ENCODE results near the gene DPPA5.
"Not testable (repeated sequence)": the region's sequence is repeated elsewhere in the genome, so short reads cannot be mapped to it uniquely, and the experiment has no call there.

DPPA5 gene

GRCh38 chr6:73353636-73354593, at the start of gene DPPA5:
DPPA5 (minus strand) TSS chr6:73354276; CDS start chr6:73354225, 51 bp downstream.
- Mint-ChIP-seq H3K4me3 (no peak within 1 kb of the TSS), H3K9me3 (no peaks in the 10 kb centered on the region), H3K36me3 (ENCODE audit: low read depth) (no peaks in the 10 kb centered on the region), H3K27me3 (peaks cover 15% of the 10 kb centered on the region), H3K27ac (no peak within 1 kb of the TSS), H3K4me1 (ENCODE audit: low read depth) (no peaks in the 10 kb centered on the region)

- no peaks in the 10 kb centered on the region for H3K9me3 Mint-ChIP-seq
- H3K4me3 Mint-ChIP-seq = no peak overlapping the region
Measured at GRCh38 chr6:73400656-73401055, 46.6 kb upstream of the DPPA5 start.

GRCh38 chr6:73395875-73396274, 41.8 kb upstream of the DPPA5 start:
- no peak overlapping the region for H3K4me3 Mint-ChIP-seq
- H3K36me3 Mint-ChIP-seq (ENCODE audit: low read depth) = no peaks in the 10 kb centered on the region
- no peaks in the 10 kb centered on the region for H3K9me3 Mint-ChIP-seq
- peaks cover 12% of the 10 kb centered on the region for H3K4me1 Mint-ChIP-seq (ENCODE audit: low read depth)
- no peak overlapping the region for H3K27ac Mint-ChIP-seq
- no peaks in the 10 kb centered on the region for H3K27me3 Mint-ChIP-seq

More at GRCh38 chr6:73400656-73401055, 46.6 kb upstream of the DPPA5 start:
- H3K27me3 Mint-ChIP-seq = no peaks in the 10 kb centered on the region
- H3K36me3 Mint-ChIP-seq (ENCODE audit: low read depth) = no peaks in the 10 kb centered on the region
- H3K27ac Mint-ChIP-seq = no peak overlapping the region
- no peaks in the 10 kb centered on the region for H3K4me1 Mint-ChIP-seq (ENCODE audit: low read depth)

- no peaks in the 10 kb centered on the region for H3K9me3 Mint-ChIP-seq
- H3K27me3 Mint-ChIP-seq = no peaks in the 10 kb centered on the region
- H3K4me1 Mint-ChIP-seq (ENCODE audit: low read depth) = peaks cover 12% of the 10 kb centered on the region
- no peaks in the 10 kb centered on the region for H3K36me3 Mint-ChIP-seq (ENCODE audit: low read depth)
- H3K4me3 Mint-ChIP-seq = peak within 1 kb of the TSS; percentile 67
- no peak within 1 kb of the TSS for H3K27ac Mint-ChIP-seq
Measured at GRCh38 chr6:73394577-73395354, 40.7 kb upstream of the DPPA5 start, which contains the start of gene DDX43. DDX43 (plus strand) TSS chr6:73394828; CDS start chr6:73394906, 78 bp downstream.

- H3K36me3 Mint-ChIP-seq (ENCODE audit: low read depth) = no peaks in the 10 kb centered on the region
- no peak overlapping the region for H3K4me3 Mint-ChIP-seq
- H3K9me3 Mint-ChIP-seq = no peaks in the 10 kb centered on the region
- H3K4me1 Mint-ChIP-seq (ENCODE audit: low read depth) = peaks cover 22% of the 10 kb centered on the region
- H3K27me3 Mint-ChIP-seq = no peaks in the 10 kb centered on the region
- no peak overlapping the region for H3K27ac Mint-ChIP-seq
Measured at GRCh38 chr6:73393278-73393677, 39.2 kb upstream of the DPPA5 start.

- not testable (repeated sequence) for H3K27ac Mint-ChIP-seq; H3K4me3 Mint-ChIP-seq; H3K27me3 Mint-ChIP-seq; H3K36me3 Mint-ChIP-seq (ENCODE audit: low read depth); H3K9me3 Mint-ChIP-seq
- H3K4me1 Mint-ChIP-seq (ENCODE audit: low read depth) = peaks cover 22% of the 10 kb centered on the region
Measured at GRCh38 chr6:73392188-73392587, 38.1 kb upstream of the DPPA5 start.

GRCh38 chr6:73391675-73392074, 37.6 kb upstream of the DPPA5 start:
- Mint-ChIP-seq H3K27ac (no peak overlapping the region), H3K36me3 (ENCODE audit: low read depth) (no peaks in the 10 kb centered on the region), H3K9me3 (no peaks in the 10 kb centered on the region), H3K4me3 (no peak overlapping the region), H3K4me1 (ENCODE audit: low read depth) (peaks cover 22% of the 10 kb centered on the region), H3K27me3 (peaks cover 4% of the 10 kb centered on the region)

- Mint-ChIP-seq H3K4me1 (ENCODE audit: low read depth) (peaks cover 22% of the 10 kb centered on the region), H3K27ac (no peak overlapping the region), H3K4me3 (no peak overlapping the region), H3K36me3 (ENCODE audit: low read depth) (no peaks in the 10 kb centered on the region), H3K9me3 (no peaks in the 10 kb centered on the region), H3K27me3 (peaks cover 4% of the 10 kb centered on the region)
Measured at GRCh38 chr6:73389854-73390253, 35.8 kb upstream of the DPPA5 start.

GRCh38 chr6:73388800-73389512, 34.9 kb upstream of the DPPA5 start:
- peak overlapping the region; percentile 81 for H3K4me3 Mint-ChIP-seq
- peak overlapping the region; percentile 36 for H3K27ac Mint-ChIP-seq
- H3K4me1 Mint-ChIP-seq (ENCODE audit: low read depth) = peaks cover 22% of the 10 kb centered on the region
- peaks cover 4% of the 10 kb centered on the region for H3K27me3 Mint-ChIP-seq
- H3K36me3 Mint-ChIP-seq (ENCODE audit: low read depth) = no peaks in the 10 kb centered on the region
- no peaks in the 10 kb centered on the region for H3K9me3 Mint-ChIP-seq

- peaks cover 4% of the 10 kb centered on the region for H3K27me3 Mint-ChIP-seq
- H3K27ac Mint-ChIP-seq = peak overlapping the region; percentile 21
- peaks cover 22% of the 10 kb centered on the region for H3K4me1 Mint-ChIP-seq (ENCODE audit: low read depth)
- H3K9me3 Mint-ChIP-seq = no peaks in the 10 kb centered on the region
- H3K4me3 Mint-ChIP-seq = peak overlapping the region; percentile 81
- H3K36me3 Mint-ChIP-seq (ENCODE audit: low read depth) = no peaks in the 10 kb centered on the region
Measured at GRCh38 chr6:73388433-73388799, 34.3 kb upstream of the DPPA5 start.

- no peaks in the 10 kb centered on the region for H3K9me3 Mint-ChIP-seq
- no peaks in the 10 kb centered on the region for H3K27me3 Mint-ChIP-seq
- no peaks in the 10 kb centered on the region for H3K4me1 Mint-ChIP-seq (ENCODE audit: low read depth)
- H3K4me3 Mint-ChIP-seq = no peak overlapping the region
- no peaks in the 10 kb centered on the region for H3K36me3 Mint-ChIP-seq (ENCODE audit: low read depth)
- no peak overlapping the region for H3K27ac Mint-ChIP-seq
Measured at GRCh38 chr6:73382462-73383113, 28.5 kb upstream of the DPPA5 start.

- H3K27ac Mint-ChIP-seq; H3K36me3 Mint-ChIP-seq (ENCODE audit: low read depth); H3K9me3 Mint-ChIP-seq: not testable (repeated sequence)
Measured at GRCh38 chr6:73381531-73381930, 27.5 kb upstream of the DPPA5 start.

GRCh38 chr6:73377225-73377624, 23.1 kb upstream of the DPPA5 start:
- Mint-ChIP-seq H3K4me1 (ENCODE audit: low read depth) (no peaks in the 10 kb centered on the region), H3K36me3 (ENCODE audit: low read depth) (no peaks in the 10 kb centered on the region), H3K4me3 (no peak overlapping the region), H3K27ac (no peak overlapping the region), H3K9me3 (peaks cover 3% of the 10 kb centered on the region), H3K27me3 (no peaks in the 10 kb centered on the region)

More at GRCh38 chr6:73381531-73381930, 27.5 kb upstream of the DPPA5 start:
- not testable (repeated sequence) for H3K27me3 Mint-ChIP-seq; H3K4me1 Mint-ChIP-seq (ENCODE audit: low read depth); H3K4me3 Mint-ChIP-seq

GRCh38 chr6:73375216-73375615, 21.1 kb upstream of the DPPA5 start:
- Mint-ChIP-seq H3K36me3 (ENCODE audit: low read depth) (no peaks in the 10 kb centered on the region), H3K27me3 (no peaks in the 10 kb centered on the region), H3K27ac (no peak overlapping the region), H3K4me1 (ENCODE audit: low read depth) (no peaks in the 10 kb centered on the region), H3K4me3 (no peak overlapping the region), H3K9me3 (peaks cover 3% of the 10 kb centered on the region)

Measured in stimulated activated naive CD8-positive, alpha-beta T cell treated with anti-CD3 and anti-CD28 coated beads, Interleukin-15, Interleukin-2, amounts not matched to agents 100 ng/mL and 50 ng/mL, for 24 hours (primary cell).